Tibial nerve (tissue), 4 donors: Measurements from ENCODE around the gene FERMT2.

Experiments
- EP300 ChIP-seq, 2 donors: sonication (generic); formaldehyde crosslinking; IDR thresholded peaks; one replicate each; pipeline ENCODE4 v1.6.1; 2017; ENCODE audit warnings: antibody characterized with exemption in 2 of 2, mild to moderate bottlenecking in 1 of 2
- POLR2A ChIP-seq, 2 donors: fragments of 450-650 bp; IDR thresholded peaks; one replicate each; pipeline ENCODE4 v1.6.1; 2017; ENCODE audit warnings: antibody characterized with exemption in 2 of 2, mild to moderate bottlenecking in 2 of 2, moderate library complexity in 2 of 2
- TF ChIP-seq, protein P1 (sequence below), 5 experiments: fragments of 200-600 bp in 3 of 5; fragments of 450-650 bp in 2 of 5; sonication (generic) in 3 of 5; IDR thresholded peaks; one replicate each; pipeline ENCODE4 v1.5.1; 2016 to 2019; ENCODE audit warnings: antibody characterized with exemption in 5 of 5, mild to moderate bottlenecking in 3 of 5, moderate library complexity in 2 of 5

- TF ChIP-seq POLR2A (IDR thresholded peaks at IDR 0.05) = no peak
- TF ChIP-seq, protein P1, sequence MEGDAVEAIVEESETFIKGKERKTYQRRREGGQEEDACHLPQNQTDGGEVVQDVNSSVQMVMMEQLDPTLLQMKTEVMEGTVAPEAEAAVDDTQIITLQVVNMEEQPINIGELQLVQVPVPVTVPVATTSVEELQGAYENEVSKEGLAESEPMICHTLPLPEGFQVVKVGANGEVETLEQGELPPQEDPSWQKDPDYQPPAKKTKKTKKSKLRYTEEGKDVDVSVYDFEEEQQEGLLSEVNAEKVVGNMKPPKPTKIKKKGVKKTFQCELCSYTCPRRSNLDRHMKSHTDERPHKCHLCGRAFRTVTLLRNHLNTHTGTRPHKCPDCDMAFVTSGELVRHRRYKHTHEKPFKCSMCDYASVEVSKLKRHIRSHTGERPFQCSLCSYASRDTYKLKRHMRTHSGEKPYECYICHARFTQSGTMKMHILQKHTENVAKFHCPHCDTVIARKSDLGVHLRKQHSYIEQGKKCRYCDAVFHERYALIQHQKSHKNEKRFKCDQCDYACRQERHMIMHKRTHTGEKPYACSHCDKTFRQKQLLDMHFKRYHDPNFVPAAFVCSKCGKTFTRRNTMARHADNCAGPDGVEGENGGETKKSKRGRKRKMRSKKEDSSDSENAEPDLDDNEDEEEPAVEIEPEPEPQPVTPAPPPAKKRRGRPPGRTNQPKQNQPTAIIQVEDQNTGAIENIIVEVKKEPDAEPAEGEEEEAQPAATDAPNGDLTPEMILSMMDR (IDR thresholded peaks at IDR 0.05) = no peak
- TF ChIP-seq EP300 (IDR thresholded peaks at IDR 0.05) = no peak
These were observed 36.2 kb upstream of the FERMT2 start for GRCh38 chr14:52987042-52987441.
